ENCODE data around the gene ZNF318.

The ZNF318 gene

GRCh38 chr6:43299338-43300293, 69.8 kb downstream of the ZNF318 start:
- DNase-seq = no peak

GRCh38 chr6:43298565-43299337, 70.7 kb downstream of the ZNF318 start:
- no peak for DNase-seq

- no peak for DNase-seq
Observed at GRCh38 chr6:43297644-43298564, 71.5 kb downstream of the ZNF318 start, which contains the start of gene SLC22A7. SLC22A7 (plus strand) TSS chr6:43298260; CDS start chr6:43298359, 99 bp downstream.

- no peak for DNase-seq
Observed at GRCh38 chr6:43296780-43297497, 72.5 kb downstream of the ZNF318 start.

GRCh38 chr6:43295456-43295855, 74.0 kb downstream of the ZNF318 start:
- no peak for DNase-seq

- DNase-seq = no peak
Observed at GRCh38 chr6:43294536-43294935, 74.9 kb downstream of the ZNF318 start.

- no peak for DNase-seq
Observed at GRCh38 chr6:43293698-43294097, 75.7 kb downstream of the ZNF318 start.

GRCh38 chr6:43292763-43293318, 76.6 kb downstream of the ZNF318 start:
- no peak for DNase-seq

- DNase-seq = no peak
Observed at GRCh38 chr6:43292341-43292740, 77.1 kb downstream of the ZNF318 start.

GRCh38 chr6:43291708-43292107, 77.7 kb downstream of the ZNF318 start:
- no peak for DNase-seq

- no peak for DNase-seq
Observed at GRCh38 chr6:43290905-43291355, 78.5 kb downstream of the ZNF318 start.

GRCh38 chr6:43290339-43290904, 79.0 kb downstream of the ZNF318 start:
- DNase-seq = no peak

GRCh38 chr6:43287717-43288679, 81.4 kb downstream of the ZNF318 start:
- no peak for DNase-seq

GRCh38 chr6:43286980-43287716, 82.3 kb downstream of the ZNF318 start:
- no peak for DNase-seq

- no peak for DNase-seq
Observed at GRCh38 chr6:43286456-43286979, 82.9 kb downstream of the ZNF318 start.
